ENCODE data around the gene KIF26B. TPM values are rescaled to one million over a fixed set of nuclear protein-coding genes. Genes with fewer than 3 reads are reported as not detected.

The KIF26B gene
- total RNA-seq, 2 experiments from 2014 or later = not detected

GRCh38 chr1:245433561-245433960 is 278.8 kb downstream of the KIF26B start:
- TF ChIP-seq EZH2phosphoT487 (IDR thresholded peaks at IDR 0.05; ENCODE audit: borderline replicate concordance, low read depth, low read length) = no peak
- TF ChIP-seq CTCF (conservative IDR thresholded peaks at IDR 0.05; ENCODE audit: low read length) = no peak
- Histone ChIP-seq H3K9me2 (ENCODE audit: insufficient read depth, low read length) (no peaks in the 10 kb centered on the region), H3K36me3 (ENCODE audit: insufficient read depth, low read length) (no peaks in the 10 kb centered on the region), H3K79me2 (ENCODE audit: insufficient read depth, low read depth, low read length) (no peaks in the 10 kb centered on the region), H3K4me2 (ENCODE audit: low read length) (no peak overlapping the region), H3K27ac (ENCODE audit: low read depth, low read length, poor library complexity, severe bottlenecking) (no peak overlapping the region), H3K9me3 (ENCODE audit: low read length) (no peaks in the 10 kb centered on the region), H2AFZ (ENCODE audit: low read length) (no peak overlapping the region), H3K4me1 (ENCODE audit: insufficient read depth, low read length, poor library complexity, severe bottlenecking) (no peaks in the 10 kb centered on the region), H3K4me3 (ENCODE audit: low read depth, low read length, poor library complexity, severe bottlenecking) (no peak overlapping the region), H4K20me1 (ENCODE audit: insufficient read depth, low read length) (no peaks in the 10 kb centered on the region)
- POLR2A ChIA-PET = interaction anchor here (0.7 kb wide), 1 partner anchor 1597 kb away, joined by 3 read pairs; no protein-coding TSS in a partner anchor
- intact Hi-C loops (cut with micrococcal nuclease; ENCODE audit: unreplicated experiment) = no loop called here
- no peak for DNase-seq (ENCODE audit: low spot score)
- CTCF ChIA-PET (ENCODE audit: unreplicated experiment) = no interaction called here
- BruUV-seq (replicated peaks) = no TSS peak

GRCh38 chr1:245434280-245434679 is 279.5 kb downstream of the KIF26B start:
- TF ChIP-seq EZH2phosphoT487 (IDR thresholded peaks at IDR 0.05; ENCODE audit: borderline replicate concordance, low read depth, low read length) (no peak), CTCF (conservative IDR thresholded peaks at IDR 0.05; ENCODE audit: low read length) (no peak)
- Histone ChIP-seq H3K4me2 (ENCODE audit: low read length) (no peak overlapping the region), H3K4me1 (ENCODE audit: insufficient read depth, low read length, poor library complexity, severe bottlenecking) (no peaks in the 10 kb centered on the region), H2AFZ (ENCODE audit: low read length) (no peak overlapping the region), H3K36me3 (ENCODE audit: insufficient read depth, low read length) (no peaks in the 10 kb centered on the region), H3K9me2 (ENCODE audit: insufficient read depth, low read length) (no peaks in the 10 kb centered on the region), H4K20me1 (ENCODE audit: insufficient read depth, low read length) (no peaks in the 10 kb centered on the region), H3K4me3 (ENCODE audit: low read depth, low read length, poor library complexity, severe bottlenecking) (no peak overlapping the region), H3K79me2 (ENCODE audit: insufficient read depth, low read depth, low read length) (no peaks in the 10 kb centered on the region), H3K27ac (ENCODE audit: low read depth, low read length, poor library complexity, severe bottlenecking) (no peak overlapping the region), H3K9me3 (ENCODE audit: low read length) (no peaks in the 10 kb centered on the region)
- no TSS peak for BruUV-seq (replicated peaks)
- ChIA-PET CTCF (ENCODE audit: unreplicated experiment) (no interaction called here), POLR2A (no interaction called here)
- DNase-seq (ENCODE audit: low spot score) = no peak
- intact Hi-C loops (cut with micrococcal nuclease; ENCODE audit: unreplicated experiment) = no loop called here

- CTCF ChIA-PET (ENCODE audit: unreplicated experiment) = no interaction called here
- H3K27ac ChIP-seq (ENCODE audit: low read depth, low read length, poor library complexity, severe bottlenecking) = no peak overlapping the region
- BruUV-seq (replicated peaks) = no TSS peak
- H2AFZ ChIP-seq (ENCODE audit: low read length) = no peak overlapping the region
- H3K9me2 ChIP-seq (ENCODE audit: insufficient read depth, low read length) = no peaks in the 10 kb centered on the region
- POLR2A ChIA-PET = no interaction called here
- H4K20me1 ChIP-seq (ENCODE audit: insufficient read depth, low read length) = no peaks in the 10 kb centered on the region
- DNase-seq (ENCODE audit: low spot score) = no peak
- H3K4me1 ChIP-seq (ENCODE audit: insufficient read depth, low read length, poor library complexity, severe bottlenecking) = no peaks in the 10 kb centered on the region
- H3K4me2 ChIP-seq (ENCODE audit: low read length) = no peak overlapping the region
- no peak for TF ChIP-seq CTCF (conservative IDR thresholded peaks at IDR 0.05; ENCODE audit: low read length)
- TF ChIP-seq EZH2phosphoT487 (IDR thresholded peaks at IDR 0.05; ENCODE audit: borderline replicate concordance, low read depth, low read length) = no peak
- H3K4me3 ChIP-seq (ENCODE audit: low read depth, low read length, poor library complexity, severe bottlenecking) = no peak overlapping the region
- H3K79me2 ChIP-seq (ENCODE audit: insufficient read depth, low read depth, low read length) = no peaks in the 10 kb centered on the region
- H3K36me3 ChIP-seq (ENCODE audit: insufficient read depth, low read length) = no peaks in the 10 kb centered on the region
- intact Hi-C loops (cut with micrococcal nuclease; ENCODE audit: unreplicated experiment) = no loop called here
- no peaks in the 10 kb centered on the region for H3K9me3 ChIP-seq (ENCODE audit: low read length)
These were observed 281.6 kb downstream of the KIF26B start for GRCh38 chr1:245436407-245436806.

Measured in OCI-LY7 (cell line).